ENCODE data around the gene LMTK2.

Gene LMTK2

GRCh38 chr7:98128346-98128745, 21.7 kb downstream of the LMTK2 start:
- TF ChIP-seq CTCF (IDR thresholded peaks at IDR 0.05; ENCODE audit: low read depth, low read length) = no peak
- H3K4me3 ChIP-seq (ENCODE audit: low read depth, low read length) = no peak overlapping the region

GRCh38 chr7:98130959-98131358, 24.3 kb downstream of the LMTK2 start:
- no peak overlapping the region for H3K4me3 ChIP-seq (ENCODE audit: low read depth, low read length)
- no peak for TF ChIP-seq CTCF (IDR thresholded peaks at IDR 0.05; ENCODE audit: low read depth, low read length)

- no peak for TF ChIP-seq CTCF (IDR thresholded peaks at IDR 0.05; ENCODE audit: low read depth, low read length)
- H3K4me3 ChIP-seq (ENCODE audit: low read depth, low read length) = no peak overlapping the region
These were observed 26.5 kb downstream of the LMTK2 start for GRCh38 chr7:98133181-98133580.

GRCh38 chr7:98133621-98134303, 27.1 kb downstream of the LMTK2 start:
- no peak overlapping the region for H3K4me3 ChIP-seq (ENCODE audit: low read depth, low read length)
- no peak for TF ChIP-seq CTCF (IDR thresholded peaks at IDR 0.05; ENCODE audit: low read depth, low read length)

- H3K4me3 ChIP-seq (ENCODE audit: low read depth, low read length) = no peak overlapping the region
- no peak for TF ChIP-seq CTCF (IDR thresholded peaks at IDR 0.05; ENCODE audit: low read depth, low read length)
These were observed 28.0 kb downstream of the LMTK2 start for GRCh38 chr7:98134420-98135228.

GRCh38 chr7:98135984-98136383, 29.3 kb downstream of the LMTK2 start:
- H3K4me3 ChIP-seq (ENCODE audit: low read depth, low read length) = no peak overlapping the region
- no peak for TF ChIP-seq CTCF (IDR thresholded peaks at IDR 0.05; ENCODE audit: low read depth, low read length)

- TF ChIP-seq CTCF (IDR thresholded peaks at IDR 0.05; ENCODE audit: low read depth, low read length) = no peak
- no peak overlapping the region for H3K4me3 ChIP-seq (ENCODE audit: low read depth, low read length)
These were observed 29.8 kb downstream of the LMTK2 start for GRCh38 chr7:98136423-98136822.
